Omental fat pad (tissue), 4 donors: Measurements from ENCODE around the gene CDK4. TPM values are rescaled to one million over a fixed set of nuclear protein-coding genes. Genes with fewer than 3 reads are reported as not detected.

Experiments used
- ATAC-seq: fragments of 150-250 bp; one replicate; pipeline ENCODE4 v1.9.1; 2016; ENCODE audit warnings: mild to moderate bottlenecking, moderate library complexity; ENCODE audit not compliant: low FRiP score
- DNase-seq: peaks from one replicate; pipeline ENCODE4 v3.0.0-alpha.2; 2019; ENCODE audit warnings: low spot score
- CTCF ChIP-seq, 3 donors: fragments of 450-650 bp; IDR thresholded peaks; one replicate each; pipeline ENCODE4 v1.5.1; 2016 to 2017; ENCODE audit warnings: antibody characterized with exemption in 3 of 3, mild to moderate bottlenecking in 3 of 3, moderate library complexity in 2 of 3
- total RNA-seq, 4 donors: library from RNA; depleted of rRNA; stranded (reverse); fragments of >200 nt; gene quantifications; one replicate each; pipeline ENCODE4 v1.1.0, GENCODE V29; 2016

The CDK4 gene
- total RNA-seq, 4 donors from 2014 or later = 81.9 to 96.2 (median 89.0) TPM

- DNase-seq (no peak), ATAC-seq (no peak)
- no peak for TF ChIP-seq CTCF (IDR thresholded peaks at IDR 0.05)
These were observed 4.6 kb upstream of the CDK4 start for GRCh38 chr12:57756406-57757341.

- TF ChIP-seq CTCF (IDR thresholded peaks at IDR 0.05) = no peak
- no peak for ATAC-seq
- no peak for DNase-seq
These were observed 3.6 kb upstream of the CDK4 start for GRCh38 chr12:57755454-57756372.

GRCh38 chr12:57755194-57755453 is 3.0 kb upstream of the CDK4 start:
- TF ChIP-seq CTCF (IDR thresholded peaks at IDR 0.05) = no peak
- no peak for DNase-seq
- no peak for ATAC-seq

GRCh38 chr12:57754411-57755193 is 2.5 kb upstream of the CDK4 start, which contains the start of gene MARCHF9:
MARCHF9 (plus strand) TSS chr12:57755103; CDS start chr12:57755529, 426 bp downstream.
- ATAC-seq (no peak), DNase-seq (no peak)
- no peak for TF ChIP-seq CTCF (IDR thresholded peaks at IDR 0.05)

GRCh38 chr12:57753756-57754337 is 1.7 kb upstream of the CDK4 start:
- no peak for ATAC-seq
- TF ChIP-seq CTCF (IDR thresholded peaks at IDR 0.05) = no peak
- no peak for DNase-seq

GRCh38 chr12:57752668-57753000 is 524 bp upstream of the CDK4 start:
- DNase-seq (no peak), ATAC-seq (no peak)
- TF ChIP-seq CTCF (IDR thresholded peaks at IDR 0.05) = no peak
